Measurements from ENCODE around the gene UGT2A1. TPM values are rescaled to one million over a fixed set of nuclear protein-coding genes. Genes with fewer than 3 reads are reported as not detected.
A peak's percentile ranks its signal among the peaks of the same experiment; 100 is the strongest.

Gene UGT2A1
- total and polyA plus RNA-seq, 2 of the 8 experiments (the other 6 are each of a cell fraction or from before 2014, with no cell fraction given), result 0.19 TPM; not detected in 1

GRCh38 chr4:69689599-69689998, 36.6 kb upstream of the UGT2A1 start:
- H2BK120ac ChIP-seq (replicated peaks; ENCODE audit: low read depth, low read length), result no peak overlapping the region
- H3K36me3 ChIP-seq (ENCODE audit: control insufficient read depth in 2 of 4, insufficient read depth in 4 of 4, low read length in 3 of 4), result no peaks in the 10 kb centered on the region
- no peak overlapping the region for H4K91ac ChIP-seq (replicated peaks; ENCODE audit: insufficient read length, low read length)
- no peaks in the 10 kb centered on the region; a peak in 1 of 4 replicates for H3K9me3 ChIP-seq (ENCODE audit: insufficient read depth in 2 of 2, low read depth in 1 of 2, low read length in 1 of 2)
- 67% methylated on average over 1 of the region's 1 CpG; no CpG with 5 or more reads in 1 of the 2 experiments for WGBS, 2 experiments (ENCODE audit: extremely low coverage in 1 of 2, insufficient coverage in 1 of 2, insufficient read length in 1 of 2, insufficient replicate concordance in 2 of 2, low coverage in 1 of 2, low lambda C conversion rate in 2 of 2, missing lambda C conversion rate in 1 of 2)
- H2AFZ ChIP-seq (ENCODE audit: low read length), result no peak overlapping the region
- no peak overlapping the region for H3K4ac ChIP-seq (replicated peaks; ENCODE audit: insufficient read length, low read depth, low read length)
- ChIA-PET POLR2A (ENCODE audit: partially characterized antibody) (no interaction called here), CTCF (ENCODE audit: partially characterized antibody) (interaction anchor here (1.1 to 2.2 kb wide), 7 partner anchors 10 to 494 kb away, joined by 4 to 25 read pairs (median 6); no protein-coding TSS in a partner anchor)
- DNase-seq (ENCODE audit: low read depth in 1 of 2, low spot score in 2 of 2), result no peak
- H3K14ac ChIP-seq (ENCODE audit: insufficient read length), result no peak overlapping the region
- no peak overlapping the region for H4K5ac ChIP-seq (ENCODE audit: insufficient read length, low read depth, low read length)
- H3K56ac ChIP-seq (replicated peaks; ENCODE audit: insufficient read length, low read depth, low read length), result no peak overlapping the region
- no peaks in the 10 kb centered on the region for H3K79me1 ChIP-seq (ENCODE audit: low read depth, low read length)
- no peaks in the 10 kb centered on the region for H3K79me2 ChIP-seq (ENCODE audit: control insufficient read depth in 1 of 2, insufficient read depth in 2 of 2, low read length in 2 of 2)
- no peak overlapping the region for H4K8ac ChIP-seq (ENCODE audit: extremely low read depth, insufficient read depth, low read length)
- H4K20me1 ChIP-seq (replicated peaks in 1 of 2; ENCODE audit: control insufficient read depth in 1 of 2, insufficient read depth in 2 of 2, low read length in 2 of 2), result no peaks in the 10 kb centered on the region
- H3K23me2 ChIP-seq (ENCODE audit: low read depth, low read length), result no peaks in the 10 kb centered on the region
- H3K9ac ChIP-seq (replicated peaks in 1 of 4; ENCODE audit: extremely low read depth in 1 of 4, low read depth in 3 of 4, low read length in 3 of 4), result no peak overlapping the region
- no peak overlapping the region for H2BK5ac ChIP-seq (ENCODE audit: low read depth, low read length)
- H2BK20ac ChIP-seq (ENCODE audit: low read length), result no peak overlapping the region
- FAIRE-seq, result no peak
- H2AK5ac ChIP-seq (ENCODE audit: low read depth, low read length), result no peak overlapping the region
- no peak overlapping the region for H3K4me2 ChIP-seq (ENCODE audit: insufficient read depth in 1 of 2, low read depth in 2 of 2, low read length in 2 of 2)
- TF ChIP-seq E2F6 (IDR thresholded peaks at IDR 0.05), result no peak
- TF ChIP-seq CTCF (IDR thresholded peaks at IDR 0.05; ENCODE audit: control extremely low read depth in 1 of 3, insufficient read depth in 1 of 3, low read depth in 1 of 3, low read length in 3 of 3), result peak in 2 of 3 experiments; percentile 37 to 41; a peak in 2 of 4 replicates
- no peak for TF ChIP-seq BRCA1 (IDR thresholded peaks at IDR 0.05; ENCODE audit: low read depth, low read length)
- peak; percentile 72 to 81 for TF ChIP-seq RAD21 (IDR thresholded peaks at IDR 0.05 in 1 of 2, conservative IDR thresholded peaks at IDR 0.05 in 1 of 2; ENCODE audit: low read depth in 2 of 2, low read length in 2 of 2)
- H3K4me3 ChIP-seq (ENCODE audit: extremely low read depth in 1 of 4, insufficient read depth in 2 of 4, low read depth in 3 of 4, low read length in 4 of 4), result no peak overlapping the region
- no peaks in the 10 kb centered on the region for H3K27me3 ChIP-seq (replicated peaks in 1 of 4; ENCODE audit: control insufficient read depth in 3 of 4, extremely low read depth in 1 of 4, insufficient read depth in 3 of 4, low read length in 3 of 4)
- H2BK12ac ChIP-seq (ENCODE audit: low read depth, low read length), result no peak overlapping the region
- no peak overlapping the region for H3K23ac ChIP-seq (ENCODE audit: insufficient read length)
- no peaks in the 10 kb centered on the region for H3K4me1 ChIP-seq (replicated peaks in 1 of 4; ENCODE audit: control insufficient read depth in 3 of 4, insufficient read depth in 4 of 4, low read length in 3 of 4)
- no peak overlapping the region for H3K27ac ChIP-seq (ENCODE audit: low read depth, low read length)
- no peak overlapping the region for H3K18ac ChIP-seq (ENCODE audit: extremely low read depth, low read length)
- H2BK15ac ChIP-seq (ENCODE audit: low read length), result no peak overlapping the region

All from H1 (cell line).